H1 (cell line): Measurements from ENCODE around the gene ADGRG1. TPM values are rescaled to one million over a fixed set of nuclear protein-coding genes. Genes with fewer than 3 reads are reported as not detected.

Experiments
- CTCF ChIA-PET: fragments of 300-600 bp; sonication (Branson Sonifier 250); formaldehyde crosslinking; loops from one replicate; lab custom pipeline; 2021; ENCODE audit not compliant: partially characterized antibody; lab: Charles Lee
- POLR2A ChIA-PET: fragments of 300-600 bp; sonication (Branson Sonifier 250); formaldehyde crosslinking; loops from one replicate; lab custom pipeline; 2021; ENCODE audit warnings: inconsistent platforms; ENCODE audit not compliant: partially characterized antibody; lab: Charles Lee
- DNase-seq, 2 experiments: peaks; one replicate each; pipeline versions ENCODE4 v3.0.0 to v3.0.0-alpha.2; 2010 to 2022; ENCODE audit warnings: low spot score in 2 of 2, low read depth in 1 of 2, mixed read lengths in 1 of 2
- FAIRE-seq: peaks from 2 replicates; lab custom pipeline; 2011; peaks lifted over from hg19 to GRCh38; lab: Jason Lieb, UNC
- H2AFZ ChIP-seq: 2 replicates; pipeline ENCODE4 v1.8.1; 2012; ENCODE audit warnings: low read length, inconsistent platforms
- H2AK5ac ChIP-seq: 2 replicates; pipeline ENCODE4 v1.6.1; 2013; ENCODE audit warnings: low read depth, low read length
- H2BK120ac ChIP-seq: replicated peaks from 2 replicates; pipeline ENCODE3; 2013; ENCODE audit warnings: low read depth, low read length, inconsistent platforms
- H2BK12ac ChIP-seq: 2 replicates; pipeline ENCODE4 v1.6.1; 2013; ENCODE audit warnings: low read depth, low read length
- H2BK15ac ChIP-seq: 2 replicates; pipeline ENCODE4 v1.6.1; 2013; ENCODE audit warnings: low read length
- H2BK20ac ChIP-seq: 2 replicates; pipeline ENCODE4 v1.6.1; 2013; ENCODE audit warnings: low read length
- H2BK5ac ChIP-seq: 2 replicates; pipeline ENCODE4 v1.6.1; 2013; ENCODE audit warnings: low read depth, low read length
- H3K14ac ChIP-seq: 2 replicates; pipeline ENCODE4 v1.6.1; 2013; ENCODE audit warnings: inconsistent platforms; ENCODE audit not compliant: insufficient read length
- H3K18ac ChIP-seq: 2 replicates; pipeline ENCODE4 v1.6.1; 2013; ENCODE audit warnings: low read length; ENCODE audit errors: extremely low read depth
- H3K23ac ChIP-seq: 2 replicates; pipeline ENCODE4 v1.6.1; 2013; ENCODE audit warnings: inconsistent platforms; ENCODE audit not compliant: insufficient read length
- H3K23me2 ChIP-seq: 2 replicates; pipeline ENCODE4 v1.6.1; 2013; ENCODE audit warnings: low read depth, low read length
- H3K27ac ChIP-seq: 2 replicates; pipeline ENCODE4 v1.6.1; 2011; ENCODE audit warnings: low read depth, low read length, inconsistent platforms
- H3K27me3 ChIP-seq, 4 experiments: replicated peaks in 1 of 4; 1 replicate in 1 of 4; 2 replicates in 3 of 4; pipeline versions ENCODE4 v1.6.1 to v1.8.1; 2011 to 2013; ENCODE audit warnings: low read length in 3 of 4, mild to moderate bottlenecking in 3 of 4, inconsistent platforms in 2 of 4, mixed read lengths in 2 of 4, moderate library complexity in 1 of 4; ENCODE audit not compliant: control insufficient read depth in 3 of 4, insufficient read depth in 3 of 4; ENCODE audit errors: extremely low read depth in 1 of 4
- H3K36me3 ChIP-seq, 4 experiments: 2 replicates each; pipeline versions ENCODE4 v1.6.1 to v1.8.1; 2011 to 2013; ENCODE audit warnings: mild to moderate bottlenecking in 4 of 4, low read length in 3 of 4, moderate library complexity in 2 of 4, control low read depth in 1 of 4, inconsistent platforms in 1 of 4; ENCODE audit not compliant: insufficient read depth in 4 of 4, control insufficient read depth in 2 of 4
- H3K4ac ChIP-seq: replicated peaks from 2 replicates; pipeline ENCODE3; 2013; ENCODE audit warnings: low read length, low read depth, mixed read lengths, inconsistent platforms; ENCODE audit not compliant: insufficient read length
- H3K4me1 ChIP-seq, 4 experiments: replicated peaks in 1 of 4; 1 replicate in 1 of 4; 2 replicates in 3 of 4; pipeline versions ENCODE4 v1.6.1 to v1.8.1; 2011 to 2013; ENCODE audit warnings: low read length in 3 of 4, inconsistent platforms in 2 of 4, mixed read lengths in 1 of 4; ENCODE audit not compliant: insufficient read depth in 4 of 4, control insufficient read depth in 3 of 4
- H3K4me2 ChIP-seq, 2 experiments: 2 replicates each; pipeline versions ENCODE4 v1.6.1 to v1.8.1; 2011 to 2013; ENCODE audit warnings: low read depth in 2 of 2, low read length in 2 of 2, control low read depth in 1 of 2, inconsistent platforms in 1 of 2, mild to moderate bottlenecking in 1 of 2; ENCODE audit not compliant: insufficient read depth in 1 of 2
- H3K4me3 ChIP-seq, 4 experiments: fragments of 200-600, 300-600 bp in 1 of 4; sonication (generic), shearing (Covaris generic), sonication (Bioruptor Twin) in 1 of 4; 2 replicates each; pipeline versions ENCODE4 v1.5.1 to v1.8.1; 2011 to 2016; ENCODE audit warnings: low read length in 4 of 4, low read depth in 3 of 4, control low read depth in 2 of 4, inconsistent platforms in 2 of 4, mild to moderate bottlenecking in 2 of 4, mixed read lengths in 1 of 4, moderate library complexity in 1 of 4; ENCODE audit not compliant: insufficient read depth in 2 of 4; ENCODE audit errors: extremely low read depth in 1 of 4
- H3K56ac ChIP-seq: replicated peaks from 2 replicates; pipeline ENCODE3; 2013; ENCODE audit warnings: low read depth, mild to moderate bottlenecking, mixed read lengths, low read length, inconsistent platforms; ENCODE audit not compliant: insufficient read length
- H3K79me1 ChIP-seq: 2 replicates; pipeline ENCODE4 v1.6.1; 2013; ENCODE audit warnings: low read depth, low read length, control low read depth
- H3K79me2 ChIP-seq, 2 experiments: 2 replicates each; pipeline versions ENCODE4 v1.6.1 to v1.8.1; 2012 to 2013; ENCODE audit warnings: low read length in 2 of 2, mild to moderate bottlenecking in 2 of 2, inconsistent platforms in 1 of 2; ENCODE audit not compliant: insufficient read depth in 2 of 2, control insufficient read depth in 1 of 2
- H3K9ac ChIP-seq, 4 experiments: replicated peaks in 1 of 4; 1 replicate in 1 of 4; 2 replicates in 3 of 4; pipeline versions ENCODE4 v1.6.1 to v1.8.1; 2011 to 2013; ENCODE audit warnings: low read depth in 3 of 4, low read length in 3 of 4, control low read depth in 2 of 4, mild to moderate bottlenecking in 2 of 4, moderate library complexity in 2 of 4, inconsistent platforms in 1 of 4; ENCODE audit errors: extremely low read depth in 1 of 4
- H3K9me3 ChIP-seq, 2 experiments: 2 replicates each; pipeline versions ENCODE4 v1.6.1 to v1.8.1; 2012 to 2013; ENCODE audit warnings: mild to moderate bottlenecking in 2 of 2, moderate library complexity in 2 of 2, control low read depth in 1 of 2, inconsistent platforms in 1 of 2, low read depth in 1 of 2, low read length in 1 of 2, mixed read lengths in 1 of 2; ENCODE audit not compliant: insufficient read depth in 2 of 2
- H4K20me1 ChIP-seq, 2 experiments: replicated peaks in 1 of 2; 2 replicates each; pipeline versions ENCODE3 to v1.8.1; 2011 to 2013; ENCODE audit warnings: inconsistent platforms in 2 of 2, low read length in 2 of 2, mild to moderate bottlenecking in 1 of 2; ENCODE audit not compliant: insufficient read depth in 2 of 2, control insufficient read depth in 1 of 2
- H4K5ac ChIP-seq: 2 replicates; pipeline ENCODE4 v1.6.1; 2013; ENCODE audit warnings: low read length, low read depth, mixed read lengths, inconsistent platforms; ENCODE audit not compliant: insufficient read length
- H4K8ac ChIP-seq: 2 replicates; pipeline ENCODE4 v1.8.0; 2013; ENCODE audit warnings: mild to moderate bottlenecking, moderate library complexity, low read length, inconsistent platforms; ENCODE audit not compliant: insufficient read depth; ENCODE audit errors: extremely low read depth
- H4K91ac ChIP-seq: replicated peaks from 2 replicates; pipeline ENCODE3; 2013; ENCODE audit warnings: low read length, mixed read lengths, inconsistent platforms; ENCODE audit not compliant: insufficient read length
- RFX5 ChIP-seq: IDR thresholded peaks from 2 replicates; pipeline ENCODE4 v1.6.1; 2011; ENCODE audit warnings: low read depth, low read length, improper control_type of control experiment, borderline replicate concordance
- WGBS, 2 experiments: shearing (Covaris generic) in 1 of 2; methylation state at CpG; one replicate each; pipeline versions ENCODE4 v1.1.6 to v1.1.7; 2013 to 2015; ENCODE audit warnings: low lambda C conversion rate in 2 of 2, mixed read lengths in 2 of 2, inconsistent platforms in 1 of 2, low coverage in 1 of 2, missing lambda C conversion rate in 1 of 2; ENCODE audit not compliant: insufficient replicate concordance in 2 of 2, insufficient coverage in 1 of 2, insufficient read length in 1 of 2; ENCODE audit errors: extremely low coverage in 1 of 2, missing lambda C conversion rate in 1 of 2; 5-methylcytosine and 5-hydroxymethylcytosine counted together
- polyA plus RNA-seq, 7 experiments: library from polyadenylated mRNA; depleted of rRNA in 3 of 7; stranded (reverse) in 5 of 7; unstranded in 2 of 7; fragments of >200 nt in 5 of 7; fragments of 200-250 nt in 2 of 7; gene quantifications; 1 replicate in 5 of 7; 2 replicates in 1 of 7; 4 replicates in 1 of 7; pipeline versions ENCODE4 v1.2.1 to v1.2.3, GENCODE V29; 2011 to 2013; ENCODE audit warnings: missing spikeins in 2 of 7, mixed read lengths in 2 of 7
- total RNA-seq: library from RNA; stranded (reverse); fragmentation: NEBNext Ultra II Directional; extraction: Animal tissue kit (Norgen Biotek cat#: 25700); gene quantifications from 2 replicates; pipeline ENCODE4 v1.2.1, GENCODE V29; 2021

The ADGRG1 gene
- total and polyA plus RNA-seq, 2 of the 8 experiments (the other 6 are each of a cell fraction or from before 2014, with no cell fraction given) = 1.3 to 2.6 TPM

- no peak overlapping the region for H3K27ac ChIP-seq
- H3K9ac ChIP-seq = no peak overlapping the region
- H3K23me2 ChIP-seq = no peaks in the 10 kb centered on the region
- H2AFZ ChIP-seq = no peak overlapping the region
- H4K20me1 ChIP-seq = no peaks in the 10 kb centered on the region
- no peak overlapping the region for H3K4me3 ChIP-seq
- ChIA-PET CTCF (interaction anchor here (0.6 to 4.2 kb wide), 14 partner anchors 9 to 247 kb away, joined by 3 to 44 read pairs (median 4); no protein-coding TSS in a partner anchor), POLR2A (interaction anchor here (0.6 to 0.9 kb wide), 3 partner anchors 30 to 153 kb away, joined by 3 read pairs; no protein-coding TSS in a partner anchor)
- no peaks in the 10 kb centered on the region for H3K79me2 ChIP-seq
- H2BK15ac ChIP-seq = no peak overlapping the region
- no peak overlapping the region for H3K4me2 ChIP-seq
- WGBS, 2 experiments = 87% methylated on average over 11 of the region's 15 CpGs; no CpG with 5 or more reads in 1 of the 2 experiments
- no peak overlapping the region for H3K23ac ChIP-seq
- H3K9me3 ChIP-seq = no peaks in the 10 kb centered on the region
- H2AK5ac ChIP-seq = no peak overlapping the region
- H4K91ac ChIP-seq = no peak overlapping the region
- H3K4me1 ChIP-seq = peaks cover 0 to 4% (median 0%) of the 10 kb centered on the region in 4 experiments; a peak in 3 of 7 replicates
- no peak overlapping the region for H2BK12ac ChIP-seq
- no peaks in the 10 kb centered on the region for H3K79me1 ChIP-seq
- H2BK5ac ChIP-seq = no peak overlapping the region
- no peak overlapping the region for H3K4ac ChIP-seq
- no peak overlapping the region for H3K18ac ChIP-seq
- H4K5ac ChIP-seq = no peak overlapping the region
- no peaks in the 10 kb centered on the region for H3K27me3 ChIP-seq
- no peaks in the 10 kb centered on the region for H3K36me3 ChIP-seq
- H3K56ac ChIP-seq = no peak overlapping the region
- H2BK20ac ChIP-seq = no peak overlapping the region
- no peak overlapping the region for H2BK120ac ChIP-seq
- H4K8ac ChIP-seq = no peak overlapping the region; the same call in 1 of the 2 replicates
- DNase-seq (no peak), FAIRE-seq (no peak)
- H3K14ac ChIP-seq = no peak overlapping the region
- no peak for TF ChIP-seq RFX5
Measured at GRCh38 chr16:57663917-57664661, 35.7 kb downstream of the ADGRG1 start.
